Retinal pigment epithelial cell (primary cell): ENCODE measurements around the gene TPM1.

ENCODE experiments used
- DNase-seq: peaks from one replicate; pipeline ENCODE4 v3.0.0-alpha.2; 2010; ENCODE audit warnings: low read depth
- H3K4me3 ChIP-seq: 2 replicates; pipeline ENCODE4 v1.5.1; 2011; ENCODE audit warnings: mild to moderate bottlenecking, low read length, control low read depth, moderate library complexity
- CTCF ChIP-seq: conservative IDR thresholded peaks from 2 replicates; pipeline ENCODE4 v1.5.1; 2011; ENCODE audit warnings: low read depth, low read length, control low read depth, inconsistent platforms

The TPM1 gene

GRCh38 chr15:63010386-63010785 lies 32.2 kb upstream of the TPM1 start:
- H3K4me3 ChIP-seq, result no peak overlapping the region
- DNase-seq, result no peak

GRCh38 chr15:63010920-63011693 lies 31.4 kb upstream of the TPM1 start:
- no peak for TF ChIP-seq CTCF
- DNase-seq, result no peak

More at GRCh38 chr15:63010386-63010785, 32.2 kb upstream of the TPM1 start:
- no peak for TF ChIP-seq CTCF

GRCh38 chr15:63012444-63012843 lies 30.1 kb upstream of the TPM1 start:
- no peak for TF ChIP-seq CTCF
- H3K4me3 ChIP-seq, result no peak overlapping the region
- DNase-seq, result no peak

More at GRCh38 chr15:63010920-63011693, 31.4 kb upstream of the TPM1 start:
- no peak overlapping the region for H3K4me3 ChIP-seq

- no peak for TF ChIP-seq CTCF
- no peak overlapping the region for H3K4me3 ChIP-seq
- DNase-seq, result peak; percentile 89
Observed at GRCh38 chr15:63013052-63013808, 29.3 kb upstream of the TPM1 start.

- no peak for DNase-seq
- TF ChIP-seq CTCF, result no peak
Observed at GRCh38 chr15:63014578-63014977, 28.0 kb upstream of the TPM1 start.

GRCh38 chr15:63015618-63016017 lies 26.9 kb upstream of the TPM1 start:
- no peak for TF ChIP-seq CTCF
- no peak overlapping the region for H3K4me3 ChIP-seq
- DNase-seq, result no peak

More at GRCh38 chr15:63014578-63014977, 28.0 kb upstream of the TPM1 start:
- H3K4me3 ChIP-seq, result no peak overlapping the region

- no peak for DNase-seq
- no peak for TF ChIP-seq CTCF
- no peak overlapping the region for H3K4me3 ChIP-seq
Observed at GRCh38 chr15:63016234-63016633, 26.3 kb upstream of the TPM1 start.
